ENCODE results near the gene SOSTDC1.

DNA sequence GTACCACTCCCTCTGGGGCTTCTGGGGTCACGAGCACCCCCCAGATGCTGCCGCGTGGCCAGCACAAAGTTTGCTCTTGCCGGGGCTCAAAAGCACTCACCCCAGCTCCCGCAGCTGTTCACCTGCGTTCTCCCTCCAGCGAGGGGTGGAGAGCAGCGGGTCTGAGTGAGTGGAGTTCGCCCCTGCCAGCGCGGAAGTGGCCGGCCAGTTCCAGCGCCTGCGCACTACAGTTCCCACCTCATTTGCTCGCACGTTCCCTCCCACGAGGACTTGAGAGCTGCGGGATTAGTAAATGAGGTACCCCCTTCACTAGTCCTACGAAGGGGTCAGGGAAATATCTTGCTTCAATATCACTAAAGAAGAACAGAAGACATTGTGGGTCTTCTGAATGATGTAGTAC, 36.8 kb upstream of the SOSTDC1 start:
- TF ChIP-seq, protein P1, sequence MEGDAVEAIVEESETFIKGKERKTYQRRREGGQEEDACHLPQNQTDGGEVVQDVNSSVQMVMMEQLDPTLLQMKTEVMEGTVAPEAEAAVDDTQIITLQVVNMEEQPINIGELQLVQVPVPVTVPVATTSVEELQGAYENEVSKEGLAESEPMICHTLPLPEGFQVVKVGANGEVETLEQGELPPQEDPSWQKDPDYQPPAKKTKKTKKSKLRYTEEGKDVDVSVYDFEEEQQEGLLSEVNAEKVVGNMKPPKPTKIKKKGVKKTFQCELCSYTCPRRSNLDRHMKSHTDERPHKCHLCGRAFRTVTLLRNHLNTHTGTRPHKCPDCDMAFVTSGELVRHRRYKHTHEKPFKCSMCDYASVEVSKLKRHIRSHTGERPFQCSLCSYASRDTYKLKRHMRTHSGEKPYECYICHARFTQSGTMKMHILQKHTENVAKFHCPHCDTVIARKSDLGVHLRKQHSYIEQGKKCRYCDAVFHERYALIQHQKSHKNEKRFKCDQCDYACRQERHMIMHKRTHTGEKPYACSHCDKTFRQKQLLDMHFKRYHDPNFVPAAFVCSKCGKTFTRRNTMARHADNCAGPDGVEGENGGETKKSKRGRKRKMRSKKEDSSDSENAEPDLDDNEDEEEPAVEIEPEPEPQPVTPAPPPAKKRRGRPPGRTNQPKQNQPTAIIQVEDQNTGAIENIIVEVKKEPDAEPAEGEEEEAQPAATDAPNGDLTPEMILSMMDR (IDR thresholded peaks at IDR 0.05) = no peak
- no peak for TF ChIP-seq POLR2AphosphoS5 (IDR thresholded peaks at IDR 0.05)

Data from prostate gland (tissue), 2 donors.